Breast epithelium (tissue), 3 donors: Measurements from ENCODE around the gene SEMA4G.

Source experiments
- CTCF ChIP-seq, 3 donors: fragments of 450-650 bp; IDR thresholded peaks; one replicate each; pipeline ENCODE4 v1.5.1; 2016 to 2017; ENCODE audit warnings: antibody characterized with exemption in 3 of 3, mild to moderate bottlenecking in 3 of 3, moderate library complexity in 3 of 3
- POLR2AphosphoS5 ChIP-seq, 3 donors: sonication (generic); formaldehyde crosslinking; IDR thresholded peaks; one replicate each; pipeline ENCODE4 v1.6.1; 2017; ENCODE audit warnings: antibody characterized with exemption in 3 of 3

DNA sequence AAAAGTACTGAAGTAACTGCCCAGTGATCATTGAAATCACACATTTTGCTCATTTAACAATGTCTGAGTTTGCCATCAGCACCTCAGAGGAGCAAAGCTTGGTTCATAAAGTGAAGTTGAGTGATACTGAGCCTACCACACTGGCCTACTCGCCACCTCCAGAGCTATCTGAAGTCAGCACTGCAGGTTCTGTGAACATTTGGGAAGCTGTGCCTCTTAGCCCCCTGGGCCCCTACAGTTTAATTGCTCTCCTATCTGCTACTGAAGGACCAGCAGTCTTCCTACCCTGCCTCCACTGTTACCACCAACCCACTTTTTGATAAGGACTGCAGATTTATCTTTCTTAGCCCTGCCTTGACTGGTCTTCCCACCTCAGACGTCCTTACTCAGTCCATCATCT is 2.0 kb upstream of the SEMA4G start:
- TF ChIP-seq CTCF (IDR thresholded peaks at IDR 0.05), result no peak
- no peak for TF ChIP-seq POLR2AphosphoS5 (IDR thresholded peaks at IDR 0.05)
